Activated CD8-positive, alpha-beta T cell treated with anti-CD3 and anti-CD28 coated beads for 36 hours (primary cell): ENCODE results near the gene BPTF. TPM values are rescaled to one million over a fixed set of nuclear protein-coding genes. Genes with fewer than 3 reads are reported as not detected.
"Not testable (repeated sequence)": the region's sequence is repeated elsewhere in the genome, so short reads cannot be mapped to it uniquely, and the experiment has no call there.

Experiments
- ATAC-seq: fragments of 200-7000 bp; cut with Tn5 transposase; one replicate; pipeline ENCODE4 v1.10.0; 2021; ENCODE audit warnings: mild to moderate bottlenecking, moderate library complexity
- CTCF ChIA-PET: fragments of 350-600 bp; sonication (Branson Sonifier 250); formaldehyde crosslinking; loops from one replicate; lab custom pipeline; 2021; ENCODE audit warnings: antibody characterized with exemption; lab: Charles Lee
- POLR2A ChIA-PET: fragments of 350-600 bp; sonication (Branson Sonifier 250); formaldehyde crosslinking; loops from one replicate; lab custom pipeline; 2021; ENCODE audit warnings: antibody characterized with exemption; lab: Charles Lee
- DNase-seq: peaks from one replicate; pipeline ENCODE4 v3.0.0-alpha.2; 2020
- H3K27ac Mint-ChIP-seq: one replicate; pipeline ENCODE4 v1.8.0; 2021; ENCODE audit warnings: mild to moderate bottlenecking, mixed read lengths
- H3K27me3 Mint-ChIP-seq: one replicate; pipeline ENCODE4 v1.8.0; 2021; ENCODE audit warnings: mixed read lengths
- H3K36me3 Mint-ChIP-seq: one replicate; pipeline ENCODE4 v1.8.0; 2021; ENCODE audit warnings: low read depth, mixed read lengths
- H3K4me1 Mint-ChIP-seq: one replicate; pipeline ENCODE4 v1.8.0; 2021; ENCODE audit warnings: low read depth, mixed read lengths
- H3K4me3 Mint-ChIP-seq: one replicate; pipeline ENCODE4 v1.8.0; 2021; ENCODE audit warnings: mild to moderate bottlenecking, moderate library complexity, mixed read lengths
- H3K9me3 Mint-ChIP-seq: one replicate; pipeline ENCODE4 v1.8.0; 2021; ENCODE audit warnings: mixed read lengths
- intact Hi-C: fragments of 100-400 bp; cut with micrococcal nuclease; formaldehyde crosslinking; loops from one replicate; pipeline ENCODE4 v1.10.0; 2022
- total RNA-seq, 2 experiments: library from RNA; stranded (reverse); gene quantifications; one replicate each; pipeline ENCODE4 v1.2.3, GENCODE V29; 2021
- TF ChIP-seq, protein P1 (sequence below): fragments of 200-600 bp; IDR thresholded peaks from one replicate; pipeline ENCODE4 v1.8.0; 2022; ENCODE audit warnings: antibody characterized with exemption, mild to moderate bottlenecking

The BPTF gene
- total RNA-seq, 2 experiments from 2014 or later, result 80.1 to 84.4 TPM

DNA sequence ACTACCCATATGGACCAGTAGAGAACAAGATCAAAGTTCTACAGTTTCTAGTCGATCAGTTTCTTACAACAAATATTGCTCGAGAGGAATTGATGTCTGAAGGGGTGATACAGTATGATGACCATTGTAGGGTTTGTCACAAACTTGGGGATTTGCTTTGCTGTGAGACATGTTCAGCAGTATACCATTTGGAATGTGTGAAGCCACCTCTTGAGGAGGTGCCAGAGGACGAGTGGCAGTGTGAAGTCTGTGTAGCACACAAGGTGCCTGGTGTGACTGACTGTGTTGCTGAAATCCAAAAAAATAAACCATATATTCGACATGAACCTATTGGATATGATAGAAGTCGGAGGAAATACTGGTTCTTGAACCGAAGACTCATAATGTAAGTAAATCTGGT, 29.1 kb downstream of the BPTF start:
- Mint-ChIP-seq H3K27me3 (no peaks in the 10 kb centered on the region), H3K9me3 (no peaks in the 10 kb centered on the region), H3K36me3 (peaks cover 30% of the 10 kb centered on the region), H3K27ac (peak overlapping the region; percentile 39), H3K4me3 (no peak overlapping the region), H3K4me1 (peaks cover 60% of the 10 kb centered on the region)
- ChIA-PET CTCF (interaction anchor here (2.2 kb wide), 1 partner anchor 30 kb away, joined by 6 read pairs; the partner anchor contains the start of gene BPTF), POLR2A (interaction anchor here (0.6 to 1.2 kb wide), 2 partner anchors 9 to 415 kb away, joined by 3 to 4 read pairs; no protein-coding TSS in a partner anchor)
- TF ChIP-seq, protein P1, sequence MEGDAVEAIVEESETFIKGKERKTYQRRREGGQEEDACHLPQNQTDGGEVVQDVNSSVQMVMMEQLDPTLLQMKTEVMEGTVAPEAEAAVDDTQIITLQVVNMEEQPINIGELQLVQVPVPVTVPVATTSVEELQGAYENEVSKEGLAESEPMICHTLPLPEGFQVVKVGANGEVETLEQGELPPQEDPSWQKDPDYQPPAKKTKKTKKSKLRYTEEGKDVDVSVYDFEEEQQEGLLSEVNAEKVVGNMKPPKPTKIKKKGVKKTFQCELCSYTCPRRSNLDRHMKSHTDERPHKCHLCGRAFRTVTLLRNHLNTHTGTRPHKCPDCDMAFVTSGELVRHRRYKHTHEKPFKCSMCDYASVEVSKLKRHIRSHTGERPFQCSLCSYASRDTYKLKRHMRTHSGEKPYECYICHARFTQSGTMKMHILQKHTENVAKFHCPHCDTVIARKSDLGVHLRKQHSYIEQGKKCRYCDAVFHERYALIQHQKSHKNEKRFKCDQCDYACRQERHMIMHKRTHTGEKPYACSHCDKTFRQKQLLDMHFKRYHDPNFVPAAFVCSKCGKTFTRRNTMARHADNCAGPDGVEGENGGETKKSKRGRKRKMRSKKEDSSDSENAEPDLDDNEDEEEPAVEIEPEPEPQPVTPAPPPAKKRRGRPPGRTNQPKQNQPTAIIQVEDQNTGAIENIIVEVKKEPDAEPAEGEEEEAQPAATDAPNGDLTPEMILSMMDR, result no peak
- ATAC-seq, result no peak
- DNase-seq, result no peak
- intact Hi-C loops, result no loop called here

DNA sequence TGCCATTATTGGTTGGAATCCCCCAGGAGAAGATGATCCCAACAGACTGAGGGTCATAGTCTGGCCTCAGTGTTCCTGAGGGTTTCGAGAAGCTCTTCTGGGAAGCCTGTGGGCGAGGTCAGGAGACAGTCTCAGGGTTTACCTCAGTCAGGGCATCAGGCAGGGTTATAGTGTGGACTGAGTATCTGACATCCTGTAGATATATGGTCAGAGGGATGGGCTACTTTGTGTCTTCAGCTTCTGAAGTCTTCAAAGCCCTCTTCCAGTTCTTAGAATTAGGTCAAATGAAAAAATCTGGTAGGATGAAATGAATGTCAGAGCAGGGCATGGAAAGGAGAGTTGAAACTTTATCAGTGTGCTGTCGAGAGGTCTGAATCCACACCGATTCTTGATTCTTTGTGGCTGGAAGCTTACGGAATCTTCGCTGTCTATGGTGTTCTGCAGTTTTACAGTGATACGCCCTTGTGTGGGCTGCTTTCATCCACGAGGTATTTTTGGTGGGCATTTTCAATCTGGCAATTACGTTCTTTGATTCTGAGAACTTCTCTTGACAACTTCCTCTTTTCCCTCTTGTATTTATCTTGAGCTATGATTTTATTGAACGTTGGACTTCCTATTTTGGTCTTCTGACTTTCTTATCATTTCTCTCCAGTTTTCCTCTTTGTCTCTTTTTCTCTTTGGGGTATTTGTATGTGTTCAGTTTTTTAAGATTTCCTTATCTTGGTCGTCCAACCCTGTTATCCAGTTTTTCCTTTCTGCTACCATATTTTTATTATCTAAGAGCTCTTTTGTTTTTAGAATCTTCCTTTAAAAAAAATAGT, 30.4 kb downstream of the BPTF start:
- ATAC-seq (peak; percentile 77), DNase-seq (peak; percentile 40)
- CTCF ChIA-PET, result interaction anchor here (2.2 kb wide), 1 partner anchor 31 kb away, joined by 6 read pairs; the partner anchor contains the start of gene BPTF
- intact Hi-C loops, result no loop called here
- Mint-ChIP-seq H3K9me3 (no peaks in the 10 kb centered on the region), H3K4me1 (peaks cover 64% of the 10 kb centered on the region), H3K36me3 (peaks cover 25% of the 10 kb centered on the region), H3K27ac (peak overlapping the region; percentile 82), H3K4me3 (peak overlapping the region; percentile 62), H3K27me3 (no peaks in the 10 kb centered on the region)
- TF ChIP-seq, protein P1, result no peak
- POLR2A ChIA-PET, result interaction anchor here (1.2 to 1.9 kb wide), 2 partner anchors 10 to 30 kb away, joined by 4 to 12 read pairs; partner anchors contain the start of gene BPTF

DNA sequence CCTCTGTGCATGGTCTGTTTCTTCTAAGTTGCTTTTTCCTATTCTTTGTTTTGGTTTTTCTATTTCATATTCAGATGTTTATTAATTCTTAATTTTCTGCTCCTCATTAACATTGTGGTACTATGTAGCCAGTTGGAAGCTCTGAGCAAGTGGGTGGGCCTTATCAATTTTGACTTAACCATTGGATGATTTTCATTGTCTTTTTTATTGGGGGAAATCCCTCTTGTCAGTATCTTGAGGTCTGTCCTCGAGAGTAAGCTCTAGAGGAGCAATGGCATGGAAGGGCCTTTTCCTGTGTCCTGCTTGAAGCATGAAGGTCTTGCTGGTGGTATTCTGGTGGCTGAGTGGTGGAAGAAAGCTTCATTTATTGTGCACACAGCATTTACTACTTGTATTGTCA, 31.1 kb downstream of the BPTF start:
- peak overlapping the region; percentile 82 for H3K27ac Mint-ChIP-seq
- H3K4me1 Mint-ChIP-seq, result peaks cover 64% of the 10 kb centered on the region
- intact Hi-C loops, H3K27me3 Mint-ChIP-seq, CTCF ChIA-PET, H3K9me3 Mint-ChIP-seq: not testable (repeated sequence)
- H3K36me3 Mint-ChIP-seq, result peaks cover 25% of the 10 kb centered on the region
- ATAC-seq, result peak; percentile 57
- H3K4me3 Mint-ChIP-seq, result peak overlapping the region; percentile 62
- POLR2A ChIA-PET, result interaction anchor here (1.9 kb wide), 1 partner anchor 31 kb away, joined by 12 read pairs; the partner anchor contains the start of gene BPTF
- peak; percentile 24 for DNase-seq

- Mint-ChIP-seq H3K36me3 (peaks cover 22% of the 10 kb centered on the region), H3K27ac (peak overlapping the region; percentile 89), H3K27me3 (no peaks in the 10 kb centered on the region), H3K4me3 (no peak overlapping the region), H3K9me3 (no peaks in the 10 kb centered on the region), H3K4me1 (peaks cover 69% of the 10 kb centered on the region)
- DNase-seq, result no peak
- intact Hi-C loops, result no loop called here
- POLR2A ChIA-PET, result interaction anchor here (0.7 kb wide), 1 partner anchor 516 kb away, joined by 3 read pairs; no protein-coding TSS in a partner anchor
- no peak for ATAC-seq
- CTCF ChIA-PET, result interaction anchor here (1.4 kb wide), 1 partner anchor 63 kb away, joined by 3 read pairs; no protein-coding TSS in a partner anchor
- TF ChIP-seq, protein P1, result no peak
These were observed 37.4 kb downstream of the BPTF start for GRCh38 chr17:67862614-67863217.

GRCh38 chr17:67863624-67864247, 38.4 kb downstream of the BPTF start:
- H3K9me3 Mint-ChIP-seq, result no peaks in the 10 kb centered on the region
- H3K4me1 Mint-ChIP-seq, result peaks cover 64% of the 10 kb centered on the region
- DNase-seq, result no peak
- H3K27ac Mint-ChIP-seq, result peak overlapping the region; percentile 89
- H3K36me3 Mint-ChIP-seq, result peaks cover 21% of the 10 kb centered on the region
- intact Hi-C loops, result no loop called here
- POLR2A ChIA-PET, result interaction anchor here (0.6 to 0.9 kb wide), 2 partner anchors 9 to 28 kb away, joined by 3 read pairs; no protein-coding TSS in a partner anchor
- peak; percentile 60 for ATAC-seq
- H3K27me3 Mint-ChIP-seq, result no peaks in the 10 kb centered on the region
- TF ChIP-seq, protein P1, result no peak
- H3K4me3 Mint-ChIP-seq, result peak overlapping the region; percentile 36
- CTCF ChIA-PET, result interaction anchor here (0.7 to 1.4 kb wide), 3 partner anchors 10 to 79 kb away, joined by 3 read pairs; no protein-coding TSS in a partner anchor
